ENCODE data around the gene OR2M3.
A peak's percentile ranks its signal among the peaks of the same experiment; 100 is the strongest.
"Not testable (repeated sequence)": the region's sequence is repeated elsewhere in the genome, so short reads cannot be mapped to it uniquely, and the experiment has no call there.

OR2M3 gene

DNA sequence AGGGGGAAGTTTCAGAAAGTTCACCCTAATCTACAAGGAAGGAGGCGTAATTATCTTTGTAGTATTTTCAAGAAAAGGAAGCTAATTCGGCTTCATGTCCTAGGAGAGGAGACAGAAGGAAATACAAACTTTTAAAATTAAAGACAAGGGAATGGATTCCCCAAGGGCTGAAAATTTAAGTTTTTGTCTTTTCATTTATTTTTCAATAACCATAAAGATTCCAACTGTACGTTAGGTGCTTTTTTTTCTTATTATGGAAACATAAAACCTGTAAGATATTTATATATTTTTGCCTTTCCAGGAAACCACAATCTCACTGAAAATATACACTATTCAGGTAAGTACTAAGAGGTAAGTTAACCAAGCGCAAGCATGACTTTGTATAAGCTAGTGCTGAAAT is at the start of gene OR2M3:
OR2M3 (plus strand) TSS at position 301 of the 400 bp plus-strand sequence. CDS start 5,803 bp downstream, outside the sequence.
- FAIRE-seq, result no peak
- DNase-seq (ENCODE audit: low spot score), result no peak

DNA sequence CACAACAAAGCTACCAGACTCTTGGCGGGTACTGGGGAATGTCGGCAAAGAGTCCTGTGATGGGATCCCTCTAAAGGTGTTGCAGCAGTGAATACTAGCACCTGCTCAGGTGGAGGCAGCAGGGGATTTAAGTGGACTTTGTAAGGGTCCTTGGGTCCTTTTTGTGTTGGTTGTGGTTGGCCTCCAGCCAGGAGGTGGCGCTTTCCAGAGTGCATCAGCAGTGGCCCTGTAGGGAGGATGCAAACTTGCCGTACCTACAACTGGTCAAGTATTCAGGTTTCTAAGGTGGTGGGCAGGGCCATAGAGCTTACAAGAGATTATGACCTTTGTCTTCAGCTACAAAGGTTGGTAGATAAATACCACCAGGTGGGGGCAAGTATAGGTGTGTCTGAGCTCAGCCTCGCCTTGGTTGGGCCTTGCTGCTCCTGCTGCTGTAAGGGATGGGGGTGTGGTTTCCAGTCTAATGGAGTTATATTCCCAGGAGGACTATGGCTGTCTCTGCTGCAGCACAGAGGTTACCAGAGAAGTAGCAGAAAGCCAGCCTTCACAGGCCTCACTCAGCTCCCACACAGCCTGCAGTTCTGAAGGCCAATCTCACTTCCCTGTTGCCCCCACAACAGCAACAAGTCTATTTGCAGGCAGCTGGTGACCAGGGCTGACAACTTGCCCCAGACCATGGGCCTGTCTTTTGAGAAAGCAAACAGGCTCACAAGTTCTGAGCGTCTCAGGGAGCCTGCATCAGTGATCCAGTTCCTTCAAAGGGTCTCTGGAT is 44.8 kb upstream of the OR2M3 start:
- no peak for DNase-seq (ENCODE audit: low spot score)
- FAIRE-seq, result no peak

GRCh38 chr1:248155927-248156326 is 41.1 kb upstream of the OR2M3 start:
- FAIRE-seq, result no peak
- no peak for DNase-seq (ENCODE audit: low spot score)

GRCh38 chr1:248158758-248159157 is 38.3 kb upstream of the OR2M3 start:
- DNase-seq (ENCODE audit: low spot score) (no peak), FAIRE-seq (no peak)

GRCh38 chr1:248164031-248164430 is 33.0 kb upstream of the OR2M3 start:
- no peak for FAIRE-seq
- no peak for DNase-seq (ENCODE audit: low spot score)

DNA sequence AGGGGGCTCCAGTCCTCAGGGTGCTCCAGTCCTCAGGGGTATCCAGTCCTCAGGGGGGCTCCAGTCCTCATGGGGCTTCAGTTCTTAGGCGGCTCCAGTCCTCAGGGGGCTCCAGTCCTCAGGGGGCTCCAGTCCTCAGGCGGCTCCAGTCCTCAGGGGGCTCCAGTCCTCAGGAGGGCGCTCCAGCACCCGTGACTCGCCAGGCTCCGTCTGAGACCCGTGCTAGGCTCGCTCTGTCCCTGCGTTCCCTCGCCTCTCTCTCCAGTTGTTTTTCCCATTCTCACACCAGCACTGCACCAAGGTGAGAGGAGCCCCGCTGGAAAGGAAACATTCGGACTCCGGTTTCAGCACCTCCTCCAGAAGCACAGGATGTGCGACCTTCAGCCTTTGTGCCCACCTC is 31.9 kb upstream of the OR2M3 start:
- DNase-seq (ENCODE audit: low spot score) (no peak), FAIRE-seq (no peak)

DNA sequence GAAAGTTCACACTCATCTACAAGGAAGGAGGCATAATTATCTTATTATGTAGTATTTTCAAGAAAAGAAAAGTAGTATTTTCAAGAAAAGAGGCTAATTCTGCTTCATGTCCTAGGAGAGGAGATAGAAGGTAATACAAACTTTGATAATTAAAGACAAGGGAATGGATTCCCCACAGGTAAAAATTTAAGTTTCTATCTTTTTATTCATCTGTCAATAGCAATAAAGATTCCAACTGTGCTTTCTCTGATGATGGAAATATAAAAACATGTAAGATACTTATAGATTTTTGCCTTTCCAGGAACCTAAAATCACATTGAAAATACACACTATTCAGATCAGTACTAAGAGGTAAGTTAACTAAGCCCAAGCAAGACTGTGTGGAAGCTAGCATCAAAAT is 22.5 kb upstream of the OR2M3 start, which contains the start of gene OR2M2:
OR2M2 (plus strand) TSS at position 301 of the 400 bp plus-strand sequence. CDS start 5,165 bp downstream, outside the sequence.
- FAIRE-seq (no peak), DNase-seq (ENCODE audit: low spot score) (no peak)

GRCh38 chr1:248183996-248184395 is 13.1 kb upstream of the OR2M3 start:
- DNase-seq (ENCODE audit: low spot score) (no peak), FAIRE-seq (no peak)

DNA sequence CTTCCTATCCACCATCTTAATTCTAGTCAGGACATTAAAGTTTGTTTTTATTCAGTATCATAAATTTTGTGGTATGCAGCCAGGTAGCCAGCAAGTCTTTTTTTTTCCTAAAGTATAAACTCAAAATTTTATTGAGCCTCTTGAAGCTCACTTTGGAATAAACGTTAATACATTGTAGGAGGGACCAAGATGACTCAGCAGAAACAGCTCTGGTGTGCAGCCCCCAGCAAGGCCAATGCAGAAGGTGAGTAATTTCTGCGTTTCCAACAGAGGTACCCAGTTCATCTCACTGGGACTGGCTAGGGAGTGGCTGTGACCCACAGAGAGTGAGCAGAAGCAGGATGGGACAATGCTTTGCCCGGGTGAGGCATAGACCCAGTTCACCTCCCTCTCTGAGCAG is 9.7 kb upstream of the OR2M3 start:
- FAIRE-seq (no peak), DNase-seq (ENCODE audit: low spot score) (no peak)

- DNase-seq (ENCODE audit: low spot score) (no peak), FAIRE-seq (no peak)
Observed at GRCh38 chr1:248189026-248189425, 8.0 kb upstream of the OR2M3 start.

DNA sequence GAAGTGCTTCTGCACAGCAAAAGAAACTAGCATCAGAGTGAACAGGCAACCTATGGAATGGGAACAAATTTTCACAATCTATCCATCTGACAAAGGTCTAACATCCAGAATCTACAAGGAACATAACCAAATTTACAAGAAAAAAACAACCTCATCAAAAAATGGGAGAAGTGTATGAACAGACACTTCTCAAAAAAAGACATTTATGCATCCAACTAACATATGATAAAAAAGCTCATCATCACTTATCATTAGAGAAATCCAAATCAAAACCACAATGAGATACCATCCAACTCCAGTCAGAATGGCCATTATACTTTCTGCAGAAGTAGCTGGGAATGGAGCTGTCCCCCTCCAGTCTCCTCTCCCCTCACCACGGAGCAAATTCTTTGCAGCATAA is 2.9 kb upstream of the OR2M3 start:
- no peak for FAIRE-seq
- DNase-seq (ENCODE audit: low spot score), result no peak

DNA sequence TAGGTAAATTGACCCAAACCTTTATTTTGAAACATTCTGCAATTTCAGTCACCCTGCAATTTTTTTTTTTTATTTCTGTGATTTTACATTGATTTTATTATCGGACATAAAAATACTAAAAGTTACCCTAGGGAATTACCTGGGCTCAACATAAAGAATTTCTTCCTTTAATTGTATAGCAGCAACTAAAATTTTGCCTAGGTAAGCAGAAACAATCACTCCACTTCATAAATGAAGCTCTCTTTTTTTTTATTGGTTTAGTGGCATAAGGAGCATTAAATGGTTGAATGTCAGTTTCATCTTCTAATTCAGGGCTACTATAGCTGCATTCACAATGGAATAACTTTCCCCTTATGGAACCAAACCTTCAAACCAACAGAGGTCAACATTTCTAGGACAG is 18.8 kb downstream of the OR2M3 start:
- no peak for DNase-seq (ENCODE audit: low spot score)
- FAIRE-seq, result no peak

DNA sequence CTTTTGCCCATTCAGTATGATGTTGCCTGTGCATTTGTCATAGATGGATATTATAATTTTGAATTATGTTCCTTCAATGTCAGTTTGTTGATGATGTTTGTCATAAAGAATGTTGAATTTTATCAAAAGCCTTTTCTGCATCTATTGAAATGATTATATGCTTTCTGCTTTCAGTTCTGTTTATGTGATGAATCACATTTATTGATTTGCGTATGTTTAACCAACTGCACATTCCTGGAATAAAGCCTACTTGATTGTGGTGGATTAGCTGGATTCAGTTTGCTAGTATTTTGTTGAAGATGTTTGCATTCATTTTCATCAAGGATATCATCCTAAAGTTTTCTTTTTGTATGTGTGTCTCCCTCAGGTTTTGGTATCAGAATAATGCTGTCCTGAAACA is 28.5 kb downstream of the OR2M3 start:
- DNase-seq (ENCODE audit: low spot score), result no peak
- FAIRE-seq, result no peak

- FAIRE-seq, result no peak
- DNase-seq (ENCODE audit: low spot score), result no peak
Observed at GRCh38 chr1:248229360-248229908, 32.4 kb downstream of the OR2M3 start.

- no peak for DNase-seq (ENCODE audit: low spot score)
- FAIRE-seq, result no peak
Observed at GRCh38 chr1:248231117-248231516, 34.1 kb downstream of the OR2M3 start, which contains the start of gene OR2M4. Gene OR2M4 (plus strand): TSS chr1:248231417. CDS start chr1:248238929, 7,512 bp downstream.

GRCh38 chr1:248239478-248239877 is 42.4 kb downstream of the OR2M3 start:
- no peak for FAIRE-seq
- no peak for DNase-seq (ENCODE audit: low spot score)

DNA sequence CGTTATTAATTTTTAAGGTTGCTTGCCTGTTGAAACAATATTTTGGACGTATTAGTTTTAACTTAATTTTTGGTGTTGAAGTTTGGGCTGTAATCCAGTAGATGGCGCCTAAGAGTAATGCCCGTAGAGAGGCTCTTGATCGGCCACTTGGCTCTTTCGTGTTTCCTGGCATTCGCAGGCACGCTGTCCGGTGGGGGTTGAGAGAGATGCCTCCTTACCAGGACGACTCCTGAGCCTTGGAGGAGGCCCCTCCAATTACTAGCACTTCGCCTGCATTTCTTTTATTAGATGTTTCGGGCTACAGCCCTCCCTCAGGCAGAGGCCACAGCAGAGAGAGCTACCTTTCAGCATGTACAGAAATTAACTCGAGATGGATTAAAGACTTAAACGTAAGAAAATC is 46.1 kb downstream of the OR2M3 start:
- DNase-seq (ENCODE audit: low spot score) (peak; percentile 41), FAIRE-seq (peak; percentile 78)

DNA sequence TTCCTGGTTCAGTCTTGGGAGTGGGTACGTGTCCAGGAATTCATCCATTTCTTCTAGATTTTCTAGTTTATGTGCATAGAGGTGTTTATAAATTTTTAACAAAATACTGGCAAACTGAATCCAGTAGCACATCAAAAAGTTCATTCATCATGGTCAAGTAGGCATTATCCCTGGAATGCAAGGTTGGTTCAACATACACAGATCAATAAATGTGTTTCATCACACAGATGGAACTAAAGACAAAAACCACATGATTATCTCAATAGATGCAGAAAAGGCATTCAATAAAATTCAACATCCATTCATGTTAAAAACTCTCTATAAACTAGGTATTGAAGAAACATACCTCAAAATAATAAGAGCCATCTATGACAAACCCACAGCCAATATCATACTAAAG is 62.2 kb downstream of the OR2M3 start:
- DNase-seq (ENCODE audit: low spot score); FAIRE-seq: not testable (repeated sequence)

Data from RCC 7860 (cell line).